Prostate gland (tissue), 2 donors: ENCODE measurements around the gene DHX34. TPM values are rescaled to one million over a fixed set of nuclear protein-coding genes. Genes with fewer than 3 reads are reported as not detected.

Source experiments
- DNase-seq: peaks from one replicate; pipeline ENCODE4 v3.0.0-alpha.2; 2019; ENCODE audit warnings: low spot score
- H3K27ac ChIP-seq, 2 donors: fragments of 200-600 bp; sonication (generic); 2 replicates each; pipeline ENCODE4 v1.5.1; 2017 to 2019
- H3K27me3 ChIP-seq: fragments of 200-600 bp; sonication (generic); replicated peaks from 2 replicates; pipeline ENCODE4 v1.5.1; 2019; ENCODE audit not compliant: insufficient read depth
- H3K36me3 ChIP-seq, 2 donors: fragments of 200-600 bp; sonication (generic); 1 replicate in 1 of 2; 2 replicates in 1 of 2; pipeline versions ENCODE4 v1.5.1 to v1.8.1; 2017 to 2019
- H3K4me1 ChIP-seq: fragments of 200-600 bp; sonication (generic); replicated peaks from 2 replicates; pipeline ENCODE4 v1.5.1; 2019
- H3K4me3 ChIP-seq, 2 donors: fragments of 200-600 bp; sonication (generic); 2 replicates each; pipeline ENCODE4 v1.5.1; 2017 to 2019
- H3K9me3 ChIP-seq: fragments of 200-600 bp; sonication (generic); 2 replicates; pipeline ENCODE4 v1.5.1; 2017
- CTCF ChIP-seq, 4 experiments: fragments of 200-600 bp in 2 of 4; fragments of 450-650 bp in 2 of 4; sonication (generic) in 2 of 4; IDR thresholded peaks; 1 replicate in 3 of 4; 2 replicates in 1 of 4; pipeline ENCODE4 v1.5.1; 2016 to 2019; ENCODE audit warnings: antibody characterized with exemption in 4 of 4, mild to moderate bottlenecking in 2 of 4, moderate library complexity in 2 of 4
- POLR2A ChIP-seq: fragments of 450-650 bp; IDR thresholded peaks from one replicate; pipeline ENCODE4 v1.6.1; 2016; ENCODE audit warnings: antibody characterized with exemption, mild to moderate bottlenecking
- POLR2AphosphoS5 ChIP-seq: sonication (generic); formaldehyde crosslinking; IDR thresholded peaks from one replicate; pipeline ENCODE4 v1.6.1; 2017; ENCODE audit warnings: antibody characterized with exemption
- WGBS: methylation state at CpG from one replicate; pipeline ENCODE4 v1.1.5; 2018; 5-methylcytosine and 5-hydroxymethylcytosine counted together
- intact Hi-C: fragments of 100-400 bp; cut with DNase I; formaldehyde crosslinking; loops from one replicate; pipeline ENCODE4 v1.14.2; 2022
- total RNA-seq, 2 donors: library from RNA; depleted of rRNA; stranded (reverse); fragments of >200 nt; gene quantifications; one replicate each; pipeline ENCODE4 v1.1.0, GENCODE V29; 2016

DHX34 gene
- total RNA-seq, 2 donors from 2014 or later: 15.5 to 41.8 TPM

DNA sequence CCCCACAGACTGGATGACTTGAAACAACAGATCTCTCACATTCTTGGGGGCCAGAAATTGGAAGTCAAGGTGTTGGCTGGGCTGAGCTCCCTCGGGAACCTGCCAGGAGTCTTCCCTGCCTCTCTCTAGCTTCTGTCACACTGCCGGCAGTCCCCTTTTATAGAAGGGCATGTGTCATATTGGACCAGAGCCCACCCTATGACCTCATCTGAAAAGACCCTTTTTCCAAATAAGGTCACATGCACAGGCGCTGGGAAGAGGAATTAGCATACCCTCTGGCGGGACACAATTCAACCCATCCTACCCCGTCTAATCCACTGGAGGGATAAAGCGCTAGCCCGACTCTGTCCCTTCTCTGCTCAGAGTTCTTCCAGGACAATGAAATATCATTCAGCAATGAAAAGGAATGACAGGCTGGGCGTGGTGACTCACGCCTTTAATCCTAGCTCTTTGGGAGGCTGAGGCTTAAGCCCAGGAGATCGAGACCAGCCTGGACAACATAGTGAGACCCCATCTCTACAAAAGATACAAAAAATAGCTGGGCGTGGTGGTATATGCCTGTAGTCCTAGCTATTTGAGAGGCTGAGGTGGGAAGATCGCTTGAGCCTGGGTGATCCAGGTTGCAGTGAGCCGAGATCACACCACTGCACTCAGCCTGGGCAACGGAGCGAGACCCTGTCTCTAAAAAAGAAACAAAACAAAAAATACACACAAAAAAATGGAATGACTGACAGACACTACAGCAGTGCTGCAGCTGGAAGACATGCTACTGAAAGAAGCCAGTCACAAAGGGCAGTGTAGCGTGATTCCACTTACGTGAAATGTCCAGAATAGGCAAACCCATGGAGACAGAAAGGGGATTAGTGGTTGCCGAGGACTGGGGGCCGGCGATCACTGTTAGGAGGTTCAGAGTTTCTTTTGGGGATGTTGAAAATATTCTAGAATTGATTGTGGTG, 41.7 kb downstream of the DHX34 start:
- intact Hi-C loops: no loop called here
- Histone ChIP-seq H3K27me3 (no peaks in the 10 kb centered on the region), H3K36me3 (no peaks in the 10 kb centered on the region), H3K27ac (no peak overlapping the region), H3K4me3 (no peak overlapping the region), H3K9me3 (no peaks in the 10 kb centered on the region), H3K4me1 (no peaks in the 10 kb centered on the region)
- no peak for DNase-seq
- no peak for TF ChIP-seq CTCF (IDR thresholded peaks at IDR 0.05)
- no peak for TF ChIP-seq POLR2AphosphoS5
- no peak for TF ChIP-seq POLR2A
- WGBS: 80% methylated on average over 20 of the region's 20 CpGs

DNA sequence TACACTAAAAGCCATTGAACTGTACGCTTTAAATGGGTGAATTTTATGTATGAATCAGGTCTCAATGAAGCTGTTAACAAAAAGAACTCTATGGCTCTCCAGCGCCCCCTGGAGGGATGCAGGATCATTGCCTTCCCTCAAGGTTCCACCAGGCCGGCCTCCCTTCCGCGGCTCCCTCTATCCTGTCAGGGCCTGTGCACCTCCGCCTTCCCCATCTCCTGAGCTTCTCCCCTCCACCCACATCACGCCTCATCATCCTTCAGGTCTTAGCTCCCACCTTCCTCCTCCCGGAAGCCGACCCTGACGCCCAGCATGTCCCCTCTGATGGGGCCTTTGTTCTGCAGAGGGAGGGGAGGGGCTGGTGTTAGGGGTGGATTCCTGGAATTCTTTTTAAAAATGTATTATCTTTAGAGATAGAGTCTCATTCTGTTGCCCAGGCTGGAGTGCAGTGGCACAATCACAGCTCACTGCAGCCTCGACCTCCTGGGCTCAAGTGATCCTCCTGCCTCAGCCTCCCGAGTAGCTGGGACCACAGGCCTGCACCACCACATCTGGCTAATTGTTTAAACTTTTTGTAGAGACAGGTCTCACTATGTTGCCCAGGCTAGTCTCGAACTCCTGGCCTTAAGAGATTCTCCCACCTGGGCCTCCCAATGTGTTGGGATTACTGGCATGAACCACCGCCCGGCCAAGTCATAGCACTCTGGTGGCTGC, 42.6 kb downstream of the DHX34 start:
- no peaks in the 10 kb centered on the region for H3K9me3 ChIP-seq
- no peak for TF ChIP-seq POLR2AphosphoS5
- no peak for TF ChIP-seq POLR2A
- peak; percentile 54 to 75 (median 70) for TF ChIP-seq CTCF (IDR thresholded peaks at IDR 0.05)
- 35% methylated on average over 15 of the region's 15 CpGs for WGBS
- H3K36me3 ChIP-seq: no peaks in the 10 kb centered on the region
- H3K27ac ChIP-seq: no peak overlapping the region
- peak; percentile 25 for DNase-seq
- no peaks in the 10 kb centered on the region for H3K4me1 ChIP-seq
- H3K27me3 ChIP-seq: no peaks in the 10 kb centered on the region
- intact Hi-C loops: no loop called here
- no peak overlapping the region for H3K4me3 ChIP-seq

GRCh38 chr19:47398707-47399597, 49.8 kb downstream of the DHX34 start:
- Histone ChIP-seq H3K27ac (no peak overlapping the region), H3K4me3 (no peak overlapping the region), H3K27me3 (no peaks in the 10 kb centered on the region), H3K36me3 (no peaks in the 10 kb centered on the region), H3K4me1 (no peaks in the 10 kb centered on the region), H3K9me3 (no peaks in the 10 kb centered on the region)
- DNase-seq: no peak
- TF ChIP-seq POLR2AphosphoS5: no peak
- TF ChIP-seq POLR2A: no peak
- no peak for TF ChIP-seq CTCF (IDR thresholded peaks at IDR 0.05)
- intact Hi-C loops: no loop called here
- WGBS: 41% methylated on average over 24 of the region's 24 CpGs

DNA sequence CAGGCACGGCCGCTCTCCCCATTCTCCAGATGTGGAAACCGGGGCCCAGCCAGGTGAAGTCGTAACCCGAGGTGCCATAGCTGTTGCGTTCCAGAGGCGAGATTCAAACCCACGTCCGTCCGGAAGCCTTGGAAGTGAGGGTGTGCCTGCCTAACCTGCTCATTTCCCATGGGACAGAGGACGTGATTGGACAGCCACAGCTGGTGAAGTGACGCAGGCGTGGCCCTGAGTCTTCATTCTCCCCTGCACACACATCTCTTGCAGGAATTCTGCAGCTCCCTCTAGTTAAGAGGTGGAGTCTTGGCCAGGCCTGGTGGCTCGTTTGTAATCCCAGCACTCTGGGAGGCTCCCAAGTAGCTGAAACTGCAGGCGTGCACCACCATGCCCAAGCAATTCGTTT, 53.4 kb downstream of the DHX34 start:
- Histone ChIP-seq H3K27ac (no peak overlapping the region), H3K4me3 (no peak overlapping the region), H3K9me3 (no peaks in the 10 kb centered on the region), H3K36me3 (no peaks in the 10 kb centered on the region), H3K27me3 (no peaks in the 10 kb centered on the region), H3K4me1 (no peaks in the 10 kb centered on the region)
- WGBS: 77% methylated on average over 16 of the region's 16 CpGs
- DNase-seq: no peak
- intact Hi-C loops: no loop called here
- TF ChIP-seq POLR2A (no peak), CTCF (IDR thresholded peaks at IDR 0.05) (no peak), POLR2AphosphoS5 (no peak)
